Kidney glomerular epithelial cell (primary cell): ENCODE results near the gene MYO9A.
"Not testable (repeated sequence)": the region's sequence is repeated elsewhere in the genome, so short reads cannot be mapped to it uniquely, and the experiment has no call there.

Experiments
- DNase-seq: peaks from one replicate; lab custom pipeline; 2025; lab: John Stamatoyannopoulos, UW

Gene MYO9A

DNA sequence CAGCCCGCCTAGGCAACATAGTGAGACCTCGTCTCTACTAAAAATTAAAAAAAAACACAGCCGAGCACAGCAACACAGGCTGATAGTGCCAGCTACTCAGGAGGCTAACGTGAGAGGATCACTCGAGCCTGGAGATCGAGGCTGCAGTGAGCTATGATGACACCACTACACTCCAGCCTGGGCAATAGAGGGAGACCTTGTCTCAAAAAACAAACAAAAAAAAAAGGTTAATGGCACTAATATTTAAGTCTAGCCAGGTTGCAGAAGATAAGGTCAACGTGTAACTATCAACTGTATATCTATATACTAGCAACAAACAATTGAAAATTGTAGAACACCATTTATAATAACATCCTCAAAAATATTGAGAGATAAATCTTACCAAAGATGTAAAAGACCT is 75.1 kb downstream of the MYO9A start:
- DNase-seq = no peak

GRCh38 chr15:72042054-72042453 is 75.9 kb downstream of the MYO9A start:
- no peak for DNase-seq

- no peak for DNase-seq
Observed at GRCh38 chr15:72037321-72037720, 80.6 kb downstream of the MYO9A start.

GRCh38 chr15:72034859-72035650 is 82.9 kb downstream of the MYO9A start:
- no peak for DNase-seq

- DNase-seq = no peak
Observed at GRCh38 chr15:72034351-72034750, 83.6 kb downstream of the MYO9A start.

GRCh38 chr15:72033711-72034110 is 84.2 kb downstream of the MYO9A start:
- no peak for DNase-seq

- DNase-seq = no peak
Observed at GRCh38 chr15:72033285-72033684, 84.7 kb downstream of the MYO9A start.

GRCh38 chr15:72021604-72022003 is 96.3 kb downstream of the MYO9A start:
- DNase-seq = no peak

DNA sequence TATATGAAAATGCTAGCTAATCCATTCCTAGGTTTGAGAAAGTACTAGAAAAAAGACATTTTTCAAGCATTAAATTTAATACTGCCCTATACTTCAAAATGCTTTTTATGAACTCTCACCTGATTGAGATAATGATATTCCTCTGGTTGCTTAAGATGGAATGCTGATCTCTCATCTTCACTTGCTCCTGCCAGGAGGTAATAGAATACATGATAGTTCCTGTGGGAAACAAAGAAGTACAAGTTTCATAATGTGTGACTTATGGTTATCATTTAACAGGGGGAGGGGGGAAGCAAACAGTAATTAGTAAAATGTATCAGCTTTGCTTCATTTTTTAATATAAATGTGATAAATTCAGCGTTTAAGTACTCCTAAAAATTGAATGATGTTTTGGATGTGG is 97.2 kb downstream of the MYO9A start:
- DNase-seq = no peak

- DNase-seq = not testable (repeated sequence)
Observed at GRCh38 chr15:72014555-72014954, 103.4 kb downstream of the MYO9A start.

GRCh38 chr15:72013703-72014102 is 104.2 kb downstream of the MYO9A start:
- no peak for DNase-seq

- DNase-seq = no peak
Observed at GRCh38 chr15:72011302-72011942, 106.5 kb downstream of the MYO9A start.

DNA sequence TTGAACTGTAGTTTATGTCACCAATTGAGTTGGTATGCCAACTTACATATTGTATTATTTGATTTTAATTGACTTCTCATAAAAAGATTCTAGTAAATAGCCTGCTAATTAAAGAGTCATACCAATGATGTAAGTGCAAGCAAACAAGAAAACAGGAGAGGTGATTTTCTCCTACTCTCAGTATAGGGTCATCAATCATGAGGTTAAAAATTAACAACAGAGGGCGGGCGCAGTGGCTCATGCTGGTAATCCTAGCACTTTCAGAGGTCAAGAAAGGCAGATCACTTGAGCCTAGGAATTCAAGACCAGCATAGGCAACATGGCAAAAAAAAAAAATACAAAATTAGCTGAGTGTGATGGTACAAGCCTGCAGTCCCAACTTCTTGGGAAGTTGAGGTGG is 108.7 kb downstream of the MYO9A start:
- DNase-seq = peak; percentile 72

DNA sequence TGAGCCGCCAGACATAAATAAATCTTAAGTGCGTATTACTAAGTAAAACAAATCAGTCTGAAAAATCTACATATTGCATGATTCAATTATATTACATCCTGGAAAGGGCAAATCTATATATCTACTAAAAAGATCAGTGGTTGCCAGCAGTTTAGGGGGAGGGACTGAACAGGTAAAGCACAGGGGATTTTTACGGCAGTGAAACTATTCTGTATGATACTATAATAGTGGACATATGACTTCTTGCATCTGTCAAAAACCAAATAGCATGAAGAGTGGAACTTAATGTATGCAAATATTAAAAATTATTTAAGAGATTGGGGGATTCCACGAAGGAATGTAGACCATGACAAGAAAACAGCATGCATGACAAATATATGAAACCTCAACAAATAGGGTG is 111.6 kb downstream of the MYO9A start:
- no peak for DNase-seq

DNA sequence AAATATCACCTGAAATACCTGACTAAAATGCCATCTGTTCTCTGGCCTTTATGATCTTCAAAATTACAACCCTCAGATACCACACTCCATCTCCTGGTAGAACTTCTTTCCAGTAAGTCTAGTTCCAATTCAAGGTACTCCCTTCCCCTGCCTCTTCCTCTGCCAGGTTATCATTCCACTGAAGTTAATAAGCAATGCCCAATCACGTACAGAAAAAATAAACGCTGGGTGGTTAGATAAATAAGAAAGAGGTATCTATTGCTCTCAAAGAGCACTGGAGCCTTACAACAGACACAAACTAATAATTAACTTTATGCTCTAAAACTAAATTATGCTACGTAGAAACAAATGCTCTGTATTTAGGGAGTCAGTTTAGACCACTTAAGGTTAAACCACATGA is 112.5 kb downstream of the MYO9A start:
- DNase-seq = peak; percentile 95

DNA sequence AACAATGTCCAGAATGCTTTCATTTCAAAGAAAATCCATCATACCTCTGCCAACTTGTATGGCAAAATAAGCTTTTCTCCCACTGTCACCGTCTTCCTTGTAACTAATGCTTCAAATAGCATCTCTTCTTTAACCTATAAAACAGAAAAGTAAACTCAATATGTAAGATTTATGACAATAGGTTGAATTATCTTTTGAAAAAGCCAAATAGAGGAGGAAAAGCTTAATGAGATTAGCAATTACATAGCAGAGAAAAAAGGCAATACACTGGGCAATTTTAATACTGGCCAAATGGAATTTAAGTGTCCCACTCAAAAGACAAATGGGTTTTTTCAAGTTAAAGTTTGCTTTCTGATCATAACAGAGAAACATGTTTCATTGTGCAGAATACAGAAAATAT is 118.1 kb downstream of the MYO9A start:
- DNase-seq = no peak

- not testable (repeated sequence) for DNase-seq
Observed at GRCh38 chr15:71998717-71999116, 119.2 kb downstream of the MYO9A start.

GRCh38 chr15:71997691-71998090 is 120.3 kb downstream of the MYO9A start:
- no peak for DNase-seq

DNA sequence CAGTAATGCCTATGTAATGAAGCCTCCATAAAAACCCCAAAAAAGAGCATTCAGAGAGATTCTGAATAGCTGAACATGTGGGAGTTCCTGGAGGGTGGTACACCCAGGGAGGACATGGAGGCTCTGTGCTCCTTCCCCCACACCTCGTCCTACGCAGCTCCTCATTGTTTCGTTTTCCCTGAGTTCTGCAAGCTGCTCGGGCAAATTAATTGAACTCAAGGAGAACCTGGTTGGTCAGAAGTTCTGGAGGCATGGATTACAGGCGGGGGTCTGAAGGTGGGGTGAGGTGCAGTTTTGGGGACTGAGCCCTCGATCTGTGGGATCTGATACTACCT is 142.2 kb downstream of the MYO9A start:
- DNase-seq = no peak

DNA sequence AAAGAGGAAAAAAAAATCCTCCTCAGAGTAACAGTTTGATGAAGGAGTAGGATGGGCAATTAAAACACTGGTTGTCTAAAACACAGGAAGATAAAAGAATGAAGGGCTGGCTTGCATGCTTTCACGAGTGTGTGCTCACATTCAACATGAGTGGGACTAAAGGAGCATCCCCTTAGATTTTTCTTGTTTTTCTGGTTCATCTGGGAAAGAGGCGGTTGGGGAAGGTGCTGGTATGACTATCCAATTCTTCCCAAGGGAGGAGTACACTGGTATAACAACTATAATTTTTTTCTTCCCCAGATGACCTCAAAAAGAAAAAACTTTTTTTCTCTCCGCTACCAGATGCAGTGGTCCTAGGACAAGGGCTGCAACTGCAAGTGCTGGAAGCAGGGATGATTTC is 143.7 kb downstream of the MYO9A start:
- no peak for DNase-seq

GRCh38 chr15:71973366-71973765 is 144.6 kb downstream of the MYO9A start:
- DNase-seq = no peak

- no peak for DNase-seq
Observed at GRCh38 chr15:71971905-71972304, 146.0 kb downstream of the MYO9A start.

DNA sequence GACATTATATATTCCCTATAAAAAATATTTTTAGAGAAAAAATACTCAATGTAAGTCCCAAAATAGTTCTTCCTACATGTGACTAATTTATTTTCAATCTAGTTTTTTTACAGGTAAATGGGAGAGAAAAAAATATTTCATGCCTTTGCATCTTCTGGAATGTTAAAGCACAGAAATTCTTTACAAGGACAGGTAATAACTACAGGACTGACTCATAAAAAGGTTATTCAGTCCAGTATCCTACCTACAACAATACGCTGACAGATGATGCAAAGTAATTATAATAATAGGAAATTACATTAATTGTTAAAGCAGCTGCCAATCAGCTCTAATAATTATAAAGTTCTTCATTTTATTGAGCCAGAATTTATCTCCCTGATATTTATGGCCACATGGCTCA is 147.5 kb downstream of the MYO9A start:
- no peak for DNase-seq

- DNase-seq = no peak
Observed at GRCh38 chr15:71962537-71962936, 155.4 kb downstream of the MYO9A start.
